Erythroblast (primary cell): ENCODE results near the gene DAB1.

ENCODE experiments used
- GATA1 ChIP-seq: IDR thresholded peaks from 2 replicates; pipeline ENCODE4 v1.6.1; 2011; ENCODE audit warnings: low read depth, mild to moderate bottlenecking, control low read depth, low read length, moderate library complexity
- POLR2A ChIP-seq: IDR thresholded peaks from 2 replicates; pipeline ENCODE4 v1.6.1; 2011; ENCODE audit warnings: mild to moderate bottlenecking, low read length

DNA sequence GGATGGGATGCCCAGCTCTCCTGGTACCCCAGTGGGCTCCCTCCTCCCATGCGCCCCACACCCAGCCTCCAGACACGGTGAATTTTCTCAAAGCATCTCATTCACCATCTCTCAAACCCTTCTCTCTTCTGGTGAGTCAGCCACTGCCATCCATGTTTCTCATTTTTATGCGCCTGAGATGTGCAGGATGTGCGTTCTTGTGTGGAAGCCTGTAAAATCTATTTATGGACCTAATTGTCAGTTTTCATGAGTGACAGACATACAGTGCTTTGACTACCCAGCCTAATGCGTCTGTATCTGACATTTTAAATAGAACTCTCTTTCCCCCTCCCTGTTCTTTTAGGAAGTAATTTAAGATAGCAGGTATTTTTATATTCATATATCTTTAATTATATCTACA, 158.8 kb downstream of the DAB1 start:
- TF ChIP-seq POLR2A (no peak), GATA1 (no peak)
